HG02571 (cell line): ENCODE data around the gene GPR150.

Experiments used
- ATAC-seq: cut with Tn5 transposase; IDR thresholded peaks from one replicate; pipeline ENCODE4 v1.9.1; 2021; ENCODE audit warnings: mild to moderate bottlenecking, moderate library complexity; ENCODE audit not compliant: unreplicated experiment

Gene GPR150

GRCh38 chr5:95620030-95620869 is at the start of gene GPR150:
Gene GPR150 (plus strand): TSS chr5:95620087. CDS start chr5:95620276, 189 bp downstream.
- peak; percentile 60 for ATAC-seq

- ATAC-seq = no peak
Measured at GRCh38 chr5:95572016-95572415, 47.9 kb upstream of the GPR150 start.

DNA sequence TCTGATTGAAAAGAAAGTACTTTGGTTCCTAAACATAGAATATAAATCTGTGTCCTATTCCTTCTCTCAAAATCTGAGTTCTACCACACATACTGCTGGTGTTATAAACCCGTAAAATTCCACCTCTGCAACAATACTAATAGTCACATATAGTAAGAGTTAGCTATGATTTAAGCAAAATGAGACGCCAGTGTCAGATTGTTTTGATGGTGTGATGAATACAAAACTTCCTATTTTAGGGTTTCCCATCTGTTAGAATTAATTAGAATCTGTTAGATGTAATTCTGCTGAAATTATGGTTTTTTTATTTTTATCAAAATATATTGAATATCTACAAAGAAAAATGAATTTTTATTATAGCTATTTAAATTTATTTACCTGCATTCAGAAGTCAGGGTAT is 38.3 kb upstream of the GPR150 start:
- no peak for ATAC-seq

DNA sequence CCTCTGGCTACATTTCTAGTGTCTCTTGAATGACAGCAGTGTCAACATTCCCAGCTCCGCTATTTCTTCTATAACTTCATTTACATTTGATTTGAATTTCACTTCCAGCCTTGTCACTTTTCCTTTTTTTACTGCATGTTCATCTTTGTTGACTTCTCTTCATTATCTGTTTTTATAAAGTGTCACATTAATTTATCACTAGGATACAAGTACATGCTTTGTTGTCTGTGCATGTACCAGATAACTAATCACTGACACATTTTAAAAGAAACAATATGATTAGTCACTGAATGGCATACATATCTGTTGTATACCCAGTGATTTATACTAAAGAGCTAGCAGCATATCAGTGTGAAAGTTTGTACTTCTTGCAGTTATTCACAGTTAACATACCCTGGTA is 35.9 kb upstream of the GPR150 start:
- ATAC-seq = no peak

GRCh38 chr5:95590880-95591279 is 29.0 kb upstream of the GPR150 start:
- ATAC-seq = no peak

DNA sequence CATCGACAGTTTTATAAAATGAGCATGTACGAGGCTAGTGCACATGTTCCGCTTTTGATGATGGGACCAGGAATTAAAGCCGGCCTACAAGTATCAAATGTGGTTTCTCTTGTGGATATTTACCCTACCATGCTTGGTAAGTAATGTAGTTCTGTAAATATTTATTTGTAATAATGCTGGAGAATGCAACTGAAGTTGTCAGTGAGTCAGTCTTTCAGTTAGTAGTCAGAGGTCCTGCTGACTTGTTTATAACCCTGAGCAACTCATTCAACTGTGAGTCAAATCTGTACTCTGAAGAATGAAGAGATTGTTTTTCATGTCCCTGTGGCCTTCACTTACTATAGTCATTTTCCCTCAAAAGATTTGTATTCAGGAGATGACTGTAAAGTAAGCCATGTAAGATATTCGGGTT is 28.4 kb upstream of the GPR150 start:
- peak; percentile 95 for ATAC-seq

GRCh38 chr5:95595289-95595931 is 24.5 kb upstream of the GPR150 start:
- ATAC-seq = no peak

DNA sequence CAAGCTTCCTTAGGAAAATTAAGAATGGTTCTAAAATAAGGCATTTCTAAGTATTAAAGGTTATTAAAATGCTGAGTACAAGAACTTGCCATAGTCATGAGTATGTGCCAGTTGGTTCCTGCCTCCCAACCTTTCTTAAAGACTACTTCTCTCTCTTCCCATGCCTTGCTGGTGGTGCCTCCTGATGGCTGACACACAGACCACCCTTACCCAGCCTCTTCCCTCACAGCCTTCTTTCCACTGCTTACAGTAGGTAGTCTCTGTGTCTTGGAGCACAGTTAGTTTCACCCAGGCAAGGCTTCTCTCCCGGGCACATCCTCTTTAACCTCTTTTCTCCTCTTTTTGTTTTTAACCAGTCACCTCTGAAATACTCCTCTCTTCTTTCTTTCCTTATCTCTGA is 20.6 kb upstream of the GPR150 start:
- no peak for ATAC-seq

- ATAC-seq = no peak
Measured at GRCh38 chr5:95600557-95600956, 19.3 kb upstream of the GPR150 start.

GRCh38 chr5:95605786-95606185 is 14.1 kb upstream of the GPR150 start:
- ATAC-seq = no peak

- ATAC-seq = no peak
Measured at GRCh38 chr5:95606419-95606818, 13.5 kb upstream of the GPR150 start.

DNA sequence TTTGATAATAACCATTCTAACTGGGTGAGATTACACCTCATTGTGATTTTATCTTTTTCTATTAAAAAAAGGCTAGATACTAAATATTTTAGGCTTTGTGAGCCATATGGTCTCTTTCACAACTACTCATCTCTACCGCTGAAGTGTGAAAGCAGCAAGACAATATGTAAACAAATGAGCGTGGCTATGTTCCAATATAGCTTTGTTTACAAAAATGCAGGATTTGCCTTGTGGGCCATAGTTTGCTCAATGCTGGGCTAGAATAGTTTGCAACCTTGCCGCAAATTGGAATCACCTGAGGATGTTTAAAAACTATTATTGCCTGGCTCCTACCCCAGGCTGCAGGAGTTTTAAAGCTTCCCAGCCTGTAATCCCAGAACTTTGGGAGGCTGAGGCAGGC is 10.2 kb upstream of the GPR150 start:
- no peak for ATAC-seq

GRCh38 chr5:95610546-95610945 is 9.3 kb upstream of the GPR150 start:
- ATAC-seq = no peak

GRCh38 chr5:95611396-95611795 is 8.5 kb upstream of the GPR150 start:
- no peak for ATAC-seq

DNA sequence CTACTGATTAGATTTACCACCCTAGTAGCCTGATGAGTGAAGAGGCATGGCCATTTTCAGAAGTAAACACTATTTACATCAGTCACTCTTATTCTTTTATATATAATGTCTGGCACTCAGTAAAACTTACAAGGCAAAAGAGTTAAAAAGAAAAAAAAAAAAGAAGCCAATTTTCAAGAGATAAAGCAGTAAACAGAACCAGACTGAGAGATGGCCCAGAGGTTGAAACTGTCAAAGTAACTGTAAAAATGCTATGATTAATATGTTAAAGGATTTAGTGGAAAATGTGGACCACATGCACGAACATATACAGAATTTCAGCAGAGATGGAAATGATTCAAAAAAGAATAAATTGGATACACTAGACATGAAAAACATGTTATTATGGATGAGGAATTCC is 6.4 kb upstream of the GPR150 start:
- no peak for ATAC-seq

- peak; percentile 47 for ATAC-seq
Measured at GRCh38 chr5:95615164-95615467, 4.8 kb upstream of the GPR150 start.

- no peak for ATAC-seq
Measured at GRCh38 chr5:95617057-95617456, 2.8 kb upstream of the GPR150 start.

- no peak for ATAC-seq
Measured at GRCh38 chr5:95619096-95619495, 791 bp upstream of the GPR150 start.

GRCh38 chr5:95619514-95620029 is 315 bp upstream of the GPR150 start:
- no peak for ATAC-seq

DNA sequence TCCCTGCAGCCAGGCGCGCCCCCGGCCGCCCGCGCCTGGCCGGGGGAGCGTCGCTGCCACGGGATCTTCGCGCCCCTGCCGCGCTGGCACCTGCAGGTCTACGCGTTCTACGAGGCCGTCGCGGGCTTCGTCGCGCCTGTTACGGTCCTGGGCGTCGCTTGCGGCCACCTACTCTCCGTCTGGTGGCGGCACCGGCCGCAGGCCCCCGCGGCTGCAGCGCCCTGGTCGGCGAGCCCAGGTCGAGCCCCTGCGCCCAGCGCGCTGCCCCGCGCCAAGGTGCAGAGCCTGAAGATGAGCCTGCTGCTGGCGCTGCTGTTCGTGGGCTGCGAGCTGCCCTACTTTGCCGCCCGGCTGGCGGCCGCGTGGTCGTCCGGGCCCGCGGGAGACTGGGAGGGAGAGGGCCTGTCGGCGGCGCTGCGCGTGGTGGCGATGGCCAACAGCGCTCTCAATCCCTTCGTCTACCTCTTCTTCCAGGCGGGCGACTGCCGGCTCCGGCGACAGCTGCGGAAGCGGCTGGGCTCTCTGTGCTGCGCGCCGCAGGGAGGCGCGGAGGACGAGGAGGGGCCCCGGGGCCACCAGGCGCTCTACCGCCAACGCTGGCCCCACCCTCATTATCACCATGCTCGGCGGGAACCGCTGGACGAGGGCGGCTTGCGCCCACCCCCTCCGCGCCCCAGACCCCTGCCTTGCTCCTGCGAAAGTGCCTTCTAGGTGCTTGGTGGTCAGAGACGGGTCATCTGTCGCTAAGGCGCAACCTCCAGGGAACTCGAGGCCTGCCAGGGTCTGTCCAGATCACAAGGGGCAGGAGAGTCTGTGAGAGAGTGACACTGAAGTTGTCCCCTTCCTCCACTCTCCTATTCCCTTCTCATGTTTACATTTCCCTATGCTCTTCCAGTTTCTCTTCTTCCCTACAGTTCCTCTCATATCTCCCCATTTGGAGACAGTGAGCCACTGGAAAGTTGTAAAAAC is 1.3 kb downstream of the GPR150 start:
- peak; percentile 44 for ATAC-seq
